Neutrophil (primary cell): ENCODE measurements around the gene KIF14.

Experiments
- H3K27ac ChIP-seq: fragments of 200-600 bp; sonication (generic); 2 replicates; pipeline ENCODE4 v1.5.1; 2016; ENCODE audit warnings: mild to moderate bottlenecking, moderate library complexity
- H3K27me3 ChIP-seq: fragments of 200-600 bp; sonication (generic); 2 replicates; pipeline ENCODE4 v1.6.0; 2016; ENCODE audit warnings: mild to moderate bottlenecking
- H3K36me3 ChIP-seq: fragments of 200-600 bp; sonication (generic); 2 replicates; pipeline ENCODE4 v1.5.1; 2017
- H3K4me1 ChIP-seq, 2 experiments: fragments of 200-600 bp in 1 of 2; sonication (generic) in 1 of 2; 1 replicate in 1 of 2; 2 replicates in 1 of 2; pipeline versions ENCODE4 v1.5.1 to v1.6.1; 2013 to 2016; ENCODE audit warnings: low read depth in 1 of 2, low read length in 1 of 2, mild to moderate bottlenecking in 1 of 2, moderate library complexity in 1 of 2; ENCODE audit not compliant: control insufficient read depth in 1 of 2, insufficient read depth in 1 of 2
- H3K4me3 ChIP-seq, 2 experiments: fragments of 200-600 bp in 1 of 2; sonication (generic) in 1 of 2; 1 replicate in 1 of 2; 2 replicates in 1 of 2; pipeline ENCODE4 v1.5.1; 2013 to 2016; ENCODE audit warnings: low read depth in 1 of 2, low read length in 1 of 2, mild to moderate bottlenecking in 1 of 2, moderate library complexity in 1 of 2
- H3K9me3 ChIP-seq: fragments of 200-600 bp; sonication (generic); 2 replicates; pipeline ENCODE4 v1.5.1; 2016
- TF ChIP-seq, protein P1 (sequence below): fragments of 200-600 bp; sonication (generic); IDR thresholded peaks from 2 replicates; pipeline ENCODE4 v1.5.1; 2016; ENCODE audit warnings: antibody characterized with exemption

KIF14 gene

DNA sequence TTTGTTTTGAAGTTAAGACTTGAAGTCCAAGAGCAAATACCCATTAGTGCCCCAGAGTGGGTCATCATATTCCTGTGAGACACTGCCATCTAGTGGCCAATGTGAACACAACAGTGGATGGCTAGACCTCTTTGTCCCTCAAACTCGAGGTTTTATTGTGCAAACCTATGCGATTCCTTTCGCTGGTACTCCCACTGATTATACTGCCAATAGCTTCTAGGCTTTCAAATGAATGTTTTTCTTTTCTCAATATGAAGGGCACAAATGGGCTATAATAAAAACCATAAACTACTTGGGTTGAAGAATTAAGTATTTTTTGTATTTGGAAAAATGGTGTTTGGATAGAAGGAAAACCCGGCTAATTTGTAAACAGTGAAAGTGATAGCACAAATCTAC is 110.3 kb downstream of the KIF14 start:
- no peak overlapping the region for H3K27ac ChIP-seq
- H3K27me3 ChIP-seq = peaks cover 27% of the 10 kb centered on the region
- TF ChIP-seq, protein P1, sequence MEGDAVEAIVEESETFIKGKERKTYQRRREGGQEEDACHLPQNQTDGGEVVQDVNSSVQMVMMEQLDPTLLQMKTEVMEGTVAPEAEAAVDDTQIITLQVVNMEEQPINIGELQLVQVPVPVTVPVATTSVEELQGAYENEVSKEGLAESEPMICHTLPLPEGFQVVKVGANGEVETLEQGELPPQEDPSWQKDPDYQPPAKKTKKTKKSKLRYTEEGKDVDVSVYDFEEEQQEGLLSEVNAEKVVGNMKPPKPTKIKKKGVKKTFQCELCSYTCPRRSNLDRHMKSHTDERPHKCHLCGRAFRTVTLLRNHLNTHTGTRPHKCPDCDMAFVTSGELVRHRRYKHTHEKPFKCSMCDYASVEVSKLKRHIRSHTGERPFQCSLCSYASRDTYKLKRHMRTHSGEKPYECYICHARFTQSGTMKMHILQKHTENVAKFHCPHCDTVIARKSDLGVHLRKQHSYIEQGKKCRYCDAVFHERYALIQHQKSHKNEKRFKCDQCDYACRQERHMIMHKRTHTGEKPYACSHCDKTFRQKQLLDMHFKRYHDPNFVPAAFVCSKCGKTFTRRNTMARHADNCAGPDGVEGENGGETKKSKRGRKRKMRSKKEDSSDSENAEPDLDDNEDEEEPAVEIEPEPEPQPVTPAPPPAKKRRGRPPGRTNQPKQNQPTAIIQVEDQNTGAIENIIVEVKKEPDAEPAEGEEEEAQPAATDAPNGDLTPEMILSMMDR = peak; percentile 84
- no peaks in the 10 kb centered on the region for H3K36me3 ChIP-seq
- no peak overlapping the region for H3K4me3 ChIP-seq
- no peaks in the 10 kb centered on the region for H3K4me1 ChIP-seq
- no peaks in the 10 kb centered on the region for H3K9me3 ChIP-seq

DNA sequence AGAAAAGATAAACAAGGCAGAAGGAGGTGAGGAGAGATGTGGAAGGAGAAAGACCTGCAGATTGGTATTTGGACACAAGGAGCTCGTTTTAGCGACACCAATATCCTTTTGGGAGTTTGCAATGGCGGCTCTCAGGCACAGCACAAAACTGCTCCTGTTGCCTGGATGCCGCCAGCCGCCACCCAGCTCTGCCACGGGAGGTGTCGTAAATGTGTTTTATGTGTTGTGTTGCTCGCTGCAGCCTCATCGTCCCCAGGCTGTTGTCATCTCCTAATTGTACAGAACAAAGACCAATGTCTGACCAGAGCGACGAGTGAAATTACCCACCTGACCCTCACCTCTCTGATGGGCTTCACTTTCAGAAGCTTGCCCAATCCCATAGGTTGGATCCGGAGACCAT is 114.1 kb downstream of the KIF14 start:
- no peak overlapping the region for H3K4me3 ChIP-seq
- TF ChIP-seq, protein P1 = no peak
- no peaks in the 10 kb centered on the region for H3K9me3 ChIP-seq
- H3K36me3 ChIP-seq = no peaks in the 10 kb centered on the region
- H3K27ac ChIP-seq = no peak overlapping the region
- H3K27me3 ChIP-seq = peaks cover 3% of the 10 kb centered on the region
- no peaks in the 10 kb centered on the region for H3K4me1 ChIP-seq

DNA sequence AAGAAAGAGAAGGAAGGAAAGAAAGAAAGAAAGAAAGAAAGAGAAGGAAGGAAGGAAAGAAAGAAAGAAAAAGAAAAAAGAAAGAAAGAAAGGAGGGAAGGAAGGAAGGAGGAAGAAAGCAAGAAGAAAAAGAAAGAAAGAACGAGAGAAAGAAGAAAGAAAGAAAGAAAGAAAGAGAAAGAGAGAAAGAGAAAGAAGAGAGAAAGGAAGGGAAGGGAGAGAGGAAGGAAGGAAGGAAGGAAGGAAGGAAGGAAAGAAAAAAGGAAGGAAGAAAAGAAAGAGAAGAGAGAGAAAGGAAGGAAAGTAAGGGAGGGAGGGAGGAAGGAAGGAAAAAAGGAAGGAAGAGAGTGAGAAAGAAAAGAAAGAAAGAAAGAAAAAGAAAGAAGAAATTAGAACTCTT is 115.3 kb downstream of the KIF14 start:
- H3K27me3 ChIP-seq = no peaks in the 10 kb centered on the region
- no peak overlapping the region for H3K4me3 ChIP-seq
- H3K4me1 ChIP-seq = peaks cover 5 to 8% of the 10 kb centered on the region in 2 experiments
- TF ChIP-seq, protein P1 = no peak
- H3K36me3 ChIP-seq = no peaks in the 10 kb centered on the region
- no peaks in the 10 kb centered on the region for H3K9me3 ChIP-seq
- no peak overlapping the region for H3K27ac ChIP-seq
